ENCODE measurements around the gene CSF1.

- TF ChIP-seq YY1 (IDR thresholded peaks at IDR 0.05; ENCODE audit: insufficient read depth, insufficient read length) (no peak), ZNF274 (IDR thresholded peaks at IDR 0.05; ENCODE audit: low read depth, low read length) (no peak)
Observed at GRCh38 chr1:109886827-109887226, 23.8 kb upstream of the CSF1 start.
